GM12878 (cell line): ENCODE results near the gene CA11. TPM values are rescaled to one million over a fixed set of nuclear protein-coding genes. Genes with fewer than 3 reads are reported as not detected.

ENCODE experiments used
- ATAC-seq: fragments of 200-7000 bp; cut with Tn5 transposase; 3 replicates; pipeline ENCODE4 v1.9.1; 2020; ENCODE audit warnings: mild to moderate bottlenecking, moderate library complexity
- BruUV-seq: library from RNA; stranded (reverse); fragments of 400-500 nt; replicated peaks from 2 replicates; lab custom pipeline; 2021; lab: Mats Ljungman, UMichigan
- CTCF ChIA-PET: fragments of 300-600 bp; sonication (Branson Sonifier 250); formaldehyde crosslinking; extraction: SDS; loops from one replicate; lab custom pipeline; 2021; ENCODE audit warnings: inconsistent platforms; lab: Yijun Ruan, JAX
- POLR2A ChIA-PET: fragments of 350-600 bp; formaldehyde crosslinking; extraction: SDS; loops from one replicate; lab custom pipeline; 2021; ENCODE audit warnings: inconsistent platforms; lab: Charles Lee
- RAD21 ChIA-PET: fragments of 300-600 bp; sonication (Branson Sonifier 250); formaldehyde crosslinking; loops from one replicate; lab custom pipeline; 2023; ENCODE audit warnings: antibody characterized with exemption; ENCODE audit not compliant: unreplicated experiment; lab: Charles Lee
- SMC1A ChIA-PET: fragments of 300-600 bp; sonication (Branson Sonifier 250); formaldehyde crosslinking; loops from one replicate; lab custom pipeline; 2023; ENCODE audit not compliant: unreplicated experiment, uncharacterized antibody; lab: Charles Lee
- DNase-seq: peaks from one replicate; pipeline ENCODE4 v3.0.0-alpha.2; 2011; ENCODE audit warnings: low read depth, low spot score
- FAIRE-seq: peaks from 3 replicates; lab custom pipeline; 2011; peaks lifted over from hg19 to GRCh38; lab: Jason Lieb, UNC
- H2AFZ ChIP-seq: 2 replicates; pipeline ENCODE4 v1.6.0; 2011; ENCODE audit warnings: low read depth, low read length, control low read depth; ENCODE audit not compliant: control insufficient read depth
- H3K27ac ChIP-seq: 2 replicates; pipeline ENCODE4 v1.5.1; 2011; ENCODE audit warnings: control low read depth; ENCODE audit not compliant: control insufficient read depth, insufficient read depth
- H3K27me3 ChIP-seq, 2 experiments: replicated peaks in 1 of 2; 2 replicates each; pipeline versions ENCODE4 v1.6.0 to v1.6.1; 2011; ENCODE audit warnings: low read length in 1 of 2; ENCODE audit not compliant: control insufficient read depth in 2 of 2, insufficient read depth in 2 of 2
- H3K36me3 ChIP-seq, 2 experiments: 2 replicates each; pipeline ENCODE4 v1.5.1; 2011; ENCODE audit warnings: low read length in 1 of 2; ENCODE audit not compliant: control insufficient read depth in 2 of 2, insufficient read depth in 2 of 2
- H3K4me1 ChIP-seq: 2 replicates; pipeline ENCODE4 v1.6.1; 2011; ENCODE audit warnings: mild to moderate bottlenecking, low read length, moderate library complexity, mixed read lengths; ENCODE audit not compliant: control insufficient read depth, insufficient read depth
- H3K4me2 ChIP-seq: 2 replicates; pipeline ENCODE4 v1.6.0; 2011; ENCODE audit warnings: control low read depth; ENCODE audit not compliant: control insufficient read depth, insufficient read depth
- H3K4me3 ChIP-seq: fragments of 200-600 bp; sonication (generic); 2 replicates; pipeline ENCODE4 v1.5.1; 2016
- H3K79me2 ChIP-seq: 2 replicates; pipeline ENCODE4 v1.6.0; 2011; ENCODE audit warnings: low read length; ENCODE audit not compliant: control insufficient read depth, insufficient read depth
- H3K9ac ChIP-seq: 2 replicates; pipeline ENCODE4 v1.8.0; 2011; ENCODE audit warnings: low read length, control low read depth, mixed read lengths; ENCODE audit not compliant: control insufficient read depth, insufficient read depth
- H3K9me3 ChIP-seq: replicated peaks from 3 replicates; pipeline ENCODE4 v1.5.1; 2011; ENCODE audit warnings: mild to moderate bottlenecking, low read length; ENCODE audit not compliant: control insufficient read depth, insufficient read depth
- H4K20me1 ChIP-seq: 2 replicates; pipeline ENCODE4 v1.6.0; 2011; ENCODE audit not compliant: control insufficient read depth, insufficient read depth
- MEF2B ChIP-seq: fragments of 450-650 bp; IDR thresholded peaks from 2 replicates; pipeline ENCODE4 v1.6.1; 2018; ENCODE audit warnings: mild to moderate bottlenecking, moderate library complexity; ENCODE audit not compliant: partially characterized antibody, poor library complexity, severe bottlenecking
- NR2F1 ChIP-seq: fragments of 450-650 bp; conservative IDR thresholded peaks from 2 replicates; pipeline ENCODE4 v1.6.1; 2017; ENCODE audit warnings: mild to moderate bottlenecking
- SPI1 ChIP-seq: IDR thresholded peaks from 2 replicates; pipeline ENCODE4 v1.6.1; 2011; ENCODE audit warnings: low read depth, mild to moderate bottlenecking, low read length, moderate library complexity, borderline replicate concordance; ENCODE audit not compliant: insufficient read depth
- ZBTB11 ChIP-seq: fragments of 450-650 bp; formaldehyde crosslinking; IDR thresholded peaks from 2 replicates; pipeline ENCODE4 v1.5.0; 2022; ENCODE audit warnings: mild to moderate bottlenecking, missing genetic modification characterization
- WGBS: methylation state at CpG from one replicate; pipeline ENCODE4 v1.1.6; 2016; ENCODE audit warnings: low lambda C conversion rate; ENCODE audit not compliant: insufficient replicate concordance, insufficient coverage; ENCODE audit errors: missing lambda C conversion rate; 5-methylcytosine and 5-hydroxymethylcytosine counted together
- in situ Hi-C: fragments of 300-500 bp; cut with MboI; formaldehyde crosslinking; loops from 9 replicates; pipeline ENCODE4 v1.14.3; 2018; ENCODE audit warnings: mixed read lengths
- intact Hi-C: fragments of 100-400 bp; cut with micrococcal nuclease; formaldehyde crosslinking; loops from one replicate; pipeline ENCODE4 v1.14.2; 2022; ENCODE audit not compliant: unreplicated experiment
- polyA plus RNA-seq, 11 experiments: library from polyadenylated mRNA; depleted of rRNA in 4 of 11; unstranded in 6 of 11; stranded (reverse) in 5 of 11; fragments of >200 nt; fragmentation: Nextera tagmentation in 4 of 11; fragmentation: Illumina TruSeq in 1 of 11; extraction: Ambion mirVana in 4 of 11; extraction: Trizol in 1 of 11; gene quantifications; 1 replicate in 1 of 11; 2 replicates in 10 of 11; pipeline versions ENCODE4 v1.2.1 to v1.2.3, GENCODE V29; 2011 to 2016; ENCODE audit warnings: inconsistent platforms in 2 of 11, missing spikeins in 2 of 11, low read depth in 1 of 11
- total RNA-seq, 4 experiments: library from RNA; depleted of rRNA in 3 of 4; stranded (reverse); fragments of >200 nt in 3 of 4; fragmentation: Illumina TruSeq in 1 of 4; extraction: Trizol in 1 of 4; gene quantifications; 2 replicates each; pipeline versions ENCODE4 v1.2.1 to v1.2.3, GENCODE V29; 2013 to 2021
- TF ChIP-seq, protein P1 (sequence below): IDR thresholded peaks from 2 replicates; pipeline ENCODE4 v1.6.1; 2011; ENCODE audit warnings: borderline replicate concordance, low read depth, mild to moderate bottlenecking, moderate library complexity, mixed read lengths, low read length; ENCODE audit not compliant: insufficient read depth; ENCODE audit errors: extremely low read length

The CA11 gene
- total and polyA plus RNA-seq, 10 of the 15 experiments (the other 5 are each of a cell fraction or from before 2014, with no cell fraction given) = 1.7 to 7.5 (median 2.4) TPM

GRCh38 chr19:48670699-48671445 is 24.9 kb upstream of the CA11 start:
- Histone ChIP-seq H3K4me2 (no peak overlapping the region), H4K20me1 (no peaks in the 10 kb centered on the region), H3K36me3 (no peaks in the 10 kb centered on the region), H3K27me3 (no peaks in the 10 kb centered on the region), H3K4me3 (no peak overlapping the region), H3K79me2 (no peaks in the 10 kb centered on the region), H2AFZ (no peak overlapping the region), H3K9me3 (no peaks in the 10 kb centered on the region; the same call in 2 of the 3 replicates), H3K27ac (no peak overlapping the region), H3K9ac (no peak overlapping the region), H3K4me1 (no peaks in the 10 kb centered on the region)
- in situ Hi-C loops (no loop called here), intact Hi-C loops (no loop called here)
- 41% methylated on average over 18 of the region's 21 CpGs for WGBS
- RAD21 ChIA-PET = no interaction called here
- POLR2A ChIA-PET = no interaction called here
- FAIRE-seq (no peak), ATAC-seq (no peak), DNase-seq (no peak)
- no TSS peak for BruUV-seq
- SMC1A ChIA-PET = no interaction called here
- CTCF ChIA-PET = interaction anchor here (1.4 kb wide), 1 partner anchor 25 kb away, joined by 5 read pairs; the partner anchor contains the start of gene CA11
- TF ChIP-seq NR2F1 = 0 out of 2 replicates have a peak, but pooled peaks have one; percentile 31
- TF ChIP-seq, protein P1, sequence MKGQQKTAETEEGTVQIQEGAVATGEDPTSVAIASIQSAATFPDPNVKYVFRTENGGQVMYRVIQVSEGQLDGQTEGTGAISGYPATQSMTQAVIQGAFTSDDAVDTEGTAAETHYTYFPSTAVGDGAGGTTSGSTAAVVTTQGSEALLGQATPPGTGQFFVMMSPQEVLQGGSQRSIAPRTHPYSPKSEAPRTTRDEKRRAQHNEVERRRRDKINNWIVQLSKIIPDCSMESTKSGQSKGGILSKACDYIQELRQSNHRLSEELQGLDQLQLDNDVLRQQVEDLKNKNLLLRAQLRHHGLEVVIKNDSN = no peak

GRCh38 chr19:48669903-48670668 is 24.1 kb upstream of the CA11 start:
- Histone ChIP-seq H3K4me3 (no peak overlapping the region), H3K27me3 (no peaks in the 10 kb centered on the region), H3K79me2 (no peaks in the 10 kb centered on the region), H4K20me1 (no peaks in the 10 kb centered on the region), H3K4me2 (no peak overlapping the region), H3K27ac (no peak overlapping the region), H3K9me3 (no peaks in the 10 kb centered on the region; the same call in 2 of the 3 replicates)
- CTCF ChIA-PET = no interaction called here
- WGBS = 73% methylated on average over 19 of the region's 26 CpGs
- DNase-seq = no peak
- RAD21 ChIA-PET = no interaction called here
- SMC1A ChIA-PET = no interaction called here
- no peak for TF ChIP-seq SPI1
- no peak for TF ChIP-seq MEF2B
- TF ChIP-seq ZBTB11 (CRISPR knock-in tag) = no peak
- TF ChIP-seq, all 136 proteins: peak for 0
- ATAC-seq (no peak), FAIRE-seq (peak; percentile 18)
- H3K9ac ChIP-seq = no peak overlapping the region
- no TSS peak for BruUV-seq
- H2AFZ ChIP-seq = no peak overlapping the region
- no peaks in the 10 kb centered on the region for H3K36me3 ChIP-seq
- intact Hi-C loops = no loop called here
- in situ Hi-C loops = no loop called here
- POLR2A ChIA-PET = no interaction called here
- H3K4me1 ChIP-seq = no peaks in the 10 kb centered on the region
